ENCODE data around the gene PRKN.

GRCh38 chr6:161710698-161711097 is 1016.9 kb downstream of the PRKN start:
- no peak for TF ChIP-seq CTCF (IDR thresholded peaks at IDR 0.05)
- TF ChIP-seq POLR2A (IDR thresholded peaks at IDR 0.05): no peak
